Stimulated activated naive CD8-positive, alpha-beta T cell treated with anti-CD3 and anti-CD28 coated beads, Interleukin-15, Interleukin-2, amounts not matched to agents 100 U/mL and 50 U/mL, for 24 hours (primary cell): ENCODE results near the gene FGD5.
"Not testable (repeated sequence)": the region's sequence is repeated elsewhere in the genome, so short reads cannot be mapped to it uniquely, and the experiment has no call there.

Experiments used
- ATAC-seq: fragments of 150-1000 bp; cut with Tn5 transposase; one replicate; pipeline ENCODE4 v1.10.0; 2021
- DNase-seq: peaks from one replicate; pipeline ENCODE4 v3.0.0; 2021

FGD5 gene

DNA sequence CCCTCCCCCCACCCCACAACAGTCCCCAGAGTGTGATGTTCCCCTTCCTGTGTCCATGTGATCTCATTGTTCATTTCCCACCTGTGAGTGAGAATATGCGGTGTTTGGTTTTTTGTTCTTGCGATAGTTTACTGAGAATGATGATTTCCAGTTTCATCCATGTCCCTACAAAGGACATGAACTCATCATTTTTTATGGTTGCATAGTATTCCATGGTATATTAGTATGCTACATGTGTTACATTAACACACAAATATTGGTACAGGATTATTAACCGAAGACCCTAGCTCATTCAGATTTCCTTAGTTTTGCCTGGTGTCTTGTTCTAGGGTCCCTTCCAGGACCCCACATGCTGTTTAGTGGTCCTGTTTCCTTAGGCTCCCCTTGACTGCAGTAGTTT lies 84.7 kb downstream of the FGD5 start:
- DNase-seq, ATAC-seq: not testable (repeated sequence)

DNA sequence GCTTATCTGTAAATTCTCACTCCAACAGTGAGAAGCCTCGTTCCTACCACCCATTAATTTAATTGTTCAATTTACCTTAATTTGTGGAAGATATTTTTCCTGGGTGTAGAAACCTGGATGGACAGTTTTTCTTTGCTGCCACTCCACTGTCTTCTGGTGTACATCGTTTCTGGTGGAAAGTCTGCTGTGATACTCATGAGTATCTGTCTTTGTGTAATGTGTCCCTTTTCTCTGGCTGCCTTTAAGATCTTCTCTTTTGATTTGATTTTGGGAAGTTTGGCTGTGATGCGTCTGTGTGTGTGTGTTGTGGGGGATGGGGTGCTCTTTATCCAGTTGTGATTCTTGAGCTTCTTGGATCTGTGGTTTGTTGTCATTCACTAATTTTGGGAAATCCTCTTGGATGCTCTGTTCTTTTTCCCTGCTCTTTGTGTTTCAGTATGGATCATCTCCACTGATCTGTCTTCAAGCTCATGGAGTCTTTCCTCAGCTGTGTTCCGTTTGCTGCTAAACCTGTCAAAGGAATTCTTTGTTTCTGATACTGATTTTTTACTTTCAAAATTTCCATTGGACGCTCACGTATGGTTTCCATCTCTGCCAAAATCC lies 86.4 kb downstream of the FGD5 start:
- ATAC-seq (no peak), DNase-seq (no peak)

DNA sequence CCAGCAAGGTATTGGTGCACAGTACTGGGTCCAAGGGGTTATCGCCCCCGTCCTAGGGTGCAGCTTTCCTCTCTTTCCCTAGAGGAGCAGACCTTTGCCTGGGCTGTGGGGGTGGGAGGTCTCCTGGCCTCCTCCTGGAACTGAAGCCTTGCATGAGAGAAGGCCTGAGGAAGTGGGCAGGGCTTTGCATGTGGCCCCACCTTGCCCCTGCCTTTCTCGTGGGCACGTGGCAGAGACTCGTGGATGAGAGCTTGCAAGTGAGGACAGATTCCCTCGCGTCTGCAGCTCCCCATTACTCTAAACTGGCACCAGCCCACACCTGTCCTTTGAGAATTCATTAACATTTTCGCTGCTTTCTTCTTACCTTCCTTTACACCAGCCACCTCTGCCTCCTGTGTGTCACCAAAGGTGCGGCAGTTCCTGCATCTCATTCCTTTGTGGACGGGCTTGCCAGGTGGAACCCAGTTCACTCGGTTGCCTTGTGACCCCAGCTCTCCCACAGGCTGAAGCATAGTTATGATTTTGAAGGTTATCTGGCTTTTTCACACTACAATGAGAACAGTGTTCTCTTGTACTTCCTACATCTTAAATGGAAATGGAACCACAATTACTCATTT lies 87.7 kb downstream of the FGD5 start:
- DNase-seq, result no peak
- no peak for ATAC-seq

DNA sequence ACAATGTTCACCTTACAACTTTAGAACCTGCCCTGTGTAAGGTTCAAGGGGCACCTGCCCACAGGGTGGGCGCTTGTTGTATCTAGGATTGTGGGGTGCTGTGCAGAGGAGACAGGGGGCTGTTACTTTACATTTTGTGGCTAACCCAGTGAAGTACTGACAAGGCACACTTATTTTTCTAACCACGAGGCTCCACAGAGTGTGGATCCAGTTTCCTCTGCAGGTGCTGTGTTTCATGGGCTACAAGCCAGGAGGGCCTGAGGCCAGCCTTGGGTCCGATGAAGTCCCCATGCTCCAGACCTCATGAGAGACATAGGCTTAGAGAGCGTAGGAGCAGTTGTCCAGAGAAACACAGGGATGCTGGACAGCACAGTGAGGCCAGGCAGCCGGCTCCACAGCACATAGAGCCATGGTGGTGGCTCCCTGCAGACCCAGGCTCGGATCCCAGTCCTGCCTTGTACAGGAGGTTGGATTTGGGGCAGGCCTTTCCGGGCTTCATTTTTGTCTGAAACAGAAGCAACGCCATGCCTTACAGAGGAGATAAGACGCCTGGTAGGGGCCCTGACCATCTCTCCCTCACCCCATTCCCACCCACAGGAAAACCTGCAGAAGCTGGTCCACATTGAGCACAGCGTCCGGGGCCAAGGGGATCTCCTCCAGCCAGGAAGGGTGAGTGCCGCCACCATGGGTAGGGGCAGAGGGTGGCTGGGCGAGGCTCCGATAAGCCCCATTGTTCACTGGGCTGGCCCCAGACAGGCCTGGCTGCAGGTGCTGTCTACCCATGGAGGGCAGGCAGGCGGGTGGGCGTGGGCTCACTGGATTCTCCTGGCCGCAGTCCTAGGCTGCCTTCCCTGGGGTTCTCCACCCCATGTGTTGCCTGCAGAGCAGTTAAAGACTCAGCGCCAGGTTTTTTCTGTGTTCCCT lies 88.5 kb downstream of the FGD5 start:
- ATAC-seq (no peak), DNase-seq (no peak)

- DNase-seq, result no peak
- ATAC-seq, result no peak
Observed at GRCh38 chr3:14909250-14909649, 90.5 kb downstream of the FGD5 start.

DNA sequence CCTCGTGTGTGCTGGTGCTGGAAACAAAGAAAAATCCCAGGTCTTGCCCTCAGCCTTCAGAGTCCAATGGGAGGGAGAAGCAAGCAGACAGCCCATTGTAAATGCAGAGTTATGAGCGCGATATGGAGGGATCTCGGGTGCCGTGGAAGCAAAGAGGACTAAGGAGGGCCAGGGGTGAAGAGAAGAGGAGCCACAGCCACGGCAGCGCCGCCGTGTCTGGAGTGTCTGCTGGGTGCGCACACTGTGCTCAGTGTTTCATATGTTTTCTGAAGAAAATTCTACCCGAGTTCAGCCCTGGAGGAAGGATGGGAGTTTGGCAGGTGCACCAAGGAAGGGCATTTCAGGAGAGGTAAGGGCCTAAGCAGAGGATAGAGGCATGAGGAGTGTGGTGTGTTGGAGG lies 92.9 kb downstream of the FGD5 start:
- ATAC-seq (peak; percentile 17), DNase-seq (no peak)

DNA sequence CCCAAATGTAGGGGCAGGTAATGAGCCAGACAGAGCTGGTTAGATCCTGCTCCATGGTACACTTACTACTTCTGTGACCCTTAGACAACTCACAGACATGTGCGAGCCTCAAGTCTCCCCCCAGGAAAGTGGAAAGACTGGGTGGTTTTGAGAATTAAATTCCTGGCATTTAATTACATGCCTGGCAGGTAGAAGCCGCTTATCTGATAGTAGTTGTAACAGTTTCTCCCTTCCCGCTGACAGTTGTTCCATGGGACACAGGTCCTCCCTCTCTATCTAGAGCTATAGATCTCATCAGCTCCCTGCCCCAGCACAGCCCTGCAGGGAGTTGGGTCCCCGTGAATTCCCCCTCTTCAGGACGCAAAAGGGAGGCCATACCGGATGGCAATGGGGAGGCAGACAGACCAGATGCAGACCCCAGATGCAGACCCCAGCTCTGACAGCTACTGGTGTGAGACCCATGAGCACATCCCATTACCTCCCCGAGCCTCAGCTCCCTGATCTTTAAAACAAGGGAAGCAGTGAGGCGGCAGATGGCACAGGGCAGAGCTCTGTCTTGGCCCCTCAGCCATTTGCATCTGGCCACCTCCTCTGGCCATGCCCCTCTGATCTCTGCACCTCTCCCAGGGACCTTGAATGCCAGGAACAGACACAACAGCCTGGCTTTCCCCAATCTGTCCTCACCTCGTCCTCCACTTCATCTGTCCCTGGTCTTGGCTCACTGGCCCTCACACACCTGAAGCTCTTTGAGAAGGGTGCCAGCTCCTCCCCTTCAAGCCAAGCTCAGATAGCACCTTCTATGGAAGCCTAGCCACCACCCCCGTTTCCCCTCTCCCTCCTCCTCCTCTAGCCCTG lies 94.5 kb downstream of the FGD5 start:
- DNase-seq (no peak), ATAC-seq (no peak)

DNA sequence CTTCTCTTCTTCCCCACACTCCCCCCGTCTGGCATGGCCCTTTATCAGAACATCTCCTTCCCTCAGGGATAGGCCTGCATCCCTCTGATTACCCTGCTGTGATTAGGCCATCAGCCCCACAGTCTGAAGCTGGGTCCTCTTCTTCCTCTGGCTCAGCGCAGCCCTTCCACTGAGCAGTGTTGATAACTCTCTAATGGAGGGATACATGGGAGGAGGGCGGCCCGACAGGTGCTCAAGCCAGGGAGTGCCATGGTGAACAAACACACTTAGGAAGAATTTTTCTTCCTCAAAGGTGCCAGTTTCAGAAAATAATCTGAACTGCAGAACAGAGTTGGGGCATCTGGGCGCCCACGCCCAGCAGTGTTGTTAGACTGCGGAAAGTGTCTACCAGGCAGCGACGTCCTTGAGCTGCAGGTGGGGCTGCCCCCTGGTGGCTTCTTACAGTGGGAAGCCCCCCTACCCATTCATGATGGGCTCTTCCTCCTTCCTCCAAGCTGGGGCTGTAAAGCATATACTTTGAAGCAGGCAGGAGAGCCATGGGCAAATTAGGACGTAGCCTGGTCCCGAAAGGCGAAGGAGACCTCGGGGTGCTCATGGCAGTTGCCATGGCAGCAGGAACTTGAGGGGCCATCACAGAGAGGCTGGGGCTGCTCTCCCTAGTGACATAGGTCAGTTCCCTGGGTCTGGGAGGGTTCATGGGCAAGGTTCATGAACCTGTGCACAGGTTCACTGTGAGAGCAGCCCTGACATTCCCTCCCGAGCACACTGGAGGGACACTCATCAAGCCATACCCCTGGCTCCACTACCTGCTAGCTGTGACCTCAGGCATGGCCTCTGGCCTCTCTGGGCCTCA lies 95.4 kb downstream of the FGD5 start:
- ATAC-seq (no peak), DNase-seq (no peak)

DNA sequence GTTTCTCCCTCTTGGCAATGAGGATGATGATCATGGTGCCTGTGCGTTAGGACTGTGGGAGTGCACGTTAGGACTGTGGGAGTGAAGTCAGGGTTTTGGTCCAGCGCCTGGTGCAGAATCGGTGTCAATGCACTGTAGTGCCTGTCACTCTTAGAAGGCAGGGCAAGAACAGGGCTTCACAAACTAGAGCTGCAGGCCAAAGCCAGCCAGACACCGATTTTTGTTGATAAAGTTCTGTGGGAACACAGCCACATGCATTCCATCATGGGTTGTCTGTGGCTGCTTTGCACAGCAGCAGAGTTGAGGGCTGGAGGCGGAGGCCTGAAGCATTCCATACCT lies 96.0 kb downstream of the FGD5 start:
- ATAC-seq (no peak), DNase-seq (no peak)

DNA sequence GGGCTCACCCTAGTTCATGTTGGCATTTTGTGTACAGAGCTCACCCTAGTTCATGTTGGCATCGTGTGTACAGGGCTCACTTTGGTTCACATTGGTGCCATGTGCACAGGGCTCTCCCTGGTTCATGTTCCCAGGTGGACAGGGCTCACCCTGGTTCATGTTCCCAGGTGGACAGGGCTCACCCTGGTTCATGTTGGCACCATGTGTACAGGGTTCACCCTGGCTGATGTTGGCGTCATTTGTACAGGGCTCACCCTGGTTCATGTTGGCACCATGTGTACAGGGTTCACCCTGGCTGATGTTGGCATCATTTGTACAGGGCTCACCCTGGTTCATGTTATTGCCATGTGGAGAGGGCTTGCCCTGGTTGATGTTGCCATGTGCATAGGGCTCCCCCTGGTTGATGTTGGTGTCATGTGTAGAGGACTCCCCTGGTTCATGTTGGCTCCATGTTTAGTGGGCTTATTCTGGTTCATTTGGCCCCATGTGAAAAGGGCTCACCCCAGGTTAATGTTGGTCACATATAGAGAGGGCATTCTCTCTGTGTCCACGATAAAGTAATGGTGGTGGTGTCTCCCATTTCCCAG lies 97.0 kb downstream of the FGD5 start:
- DNase-seq (no peak), ATAC-seq (no peak)

DNA sequence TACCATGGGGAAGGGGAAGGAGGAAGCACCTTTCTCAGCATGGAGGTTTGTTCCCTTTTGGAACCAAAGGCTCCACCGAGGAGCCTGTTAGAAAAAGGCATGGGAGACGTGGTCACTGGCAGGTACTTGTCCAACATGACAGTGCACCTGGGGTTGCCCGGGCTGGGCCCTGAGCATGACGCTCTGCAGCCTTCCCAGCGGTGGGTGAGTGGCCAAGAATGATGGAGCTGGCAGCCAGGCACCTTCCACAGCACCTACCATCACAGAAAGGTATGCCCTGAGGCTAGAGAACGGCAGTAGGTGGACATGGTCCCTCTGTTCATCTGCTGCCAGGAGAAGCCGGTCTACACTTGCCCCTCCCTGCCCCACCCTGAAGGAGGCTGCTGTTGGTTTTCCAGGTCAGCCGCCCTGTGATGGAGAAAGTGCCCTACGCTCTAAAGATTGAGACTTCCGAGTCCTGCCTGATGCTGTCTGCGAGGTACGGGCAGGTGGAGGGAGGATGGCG lies 99.6 kb downstream of the FGD5 start:
- no peak for DNase-seq
- no peak for ATAC-seq

- no peak for DNase-seq
- no peak for ATAC-seq
Observed at GRCh38 chr3:14920536-14920935, 101.8 kb downstream of the FGD5 start.

DNA sequence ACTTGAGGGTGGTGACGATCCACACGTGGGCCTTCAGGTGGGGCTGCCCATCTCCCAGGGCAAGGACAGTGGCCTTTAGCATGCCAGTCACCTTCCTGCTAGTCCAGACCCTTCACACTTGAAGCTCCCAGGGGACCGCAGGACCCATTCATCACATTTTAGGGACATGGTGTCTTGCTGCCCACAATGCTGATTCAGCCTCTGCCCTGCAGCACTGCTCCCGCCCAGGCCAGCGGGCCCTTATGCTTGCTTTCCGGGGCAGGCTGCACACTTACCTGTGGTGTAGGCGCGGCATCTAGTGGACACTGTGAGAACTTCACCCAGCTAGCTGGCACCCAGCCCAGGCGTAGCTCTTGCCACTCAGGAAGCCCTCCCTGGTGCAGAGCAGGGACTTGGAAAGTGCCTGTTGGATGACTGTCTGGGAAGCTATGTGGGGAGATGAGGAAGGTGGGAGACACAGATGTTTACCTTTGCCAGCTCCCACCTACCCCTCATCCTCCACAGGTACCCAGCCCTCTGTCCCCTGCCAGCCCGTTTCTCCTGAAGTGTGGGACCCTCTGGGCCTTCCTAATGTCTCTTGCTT lies 102.4 kb downstream of the FGD5 start:
- peak; percentile 83 for DNase-seq
- ATAC-seq, result peak; percentile 94

GRCh38 chr3:14921811-14922705 lies 103.3 kb downstream of the FGD5 start:
- ATAC-seq (no peak), DNase-seq (no peak)

GRCh38 chr3:14922863-14923262 lies 104.1 kb downstream of the FGD5 start:
- ATAC-seq (no peak), DNase-seq (no peak)

GRCh38 chr3:14923476-14923875 lies 104.7 kb downstream of the FGD5 start:
- no peak for ATAC-seq
- no peak for DNase-seq

DNA sequence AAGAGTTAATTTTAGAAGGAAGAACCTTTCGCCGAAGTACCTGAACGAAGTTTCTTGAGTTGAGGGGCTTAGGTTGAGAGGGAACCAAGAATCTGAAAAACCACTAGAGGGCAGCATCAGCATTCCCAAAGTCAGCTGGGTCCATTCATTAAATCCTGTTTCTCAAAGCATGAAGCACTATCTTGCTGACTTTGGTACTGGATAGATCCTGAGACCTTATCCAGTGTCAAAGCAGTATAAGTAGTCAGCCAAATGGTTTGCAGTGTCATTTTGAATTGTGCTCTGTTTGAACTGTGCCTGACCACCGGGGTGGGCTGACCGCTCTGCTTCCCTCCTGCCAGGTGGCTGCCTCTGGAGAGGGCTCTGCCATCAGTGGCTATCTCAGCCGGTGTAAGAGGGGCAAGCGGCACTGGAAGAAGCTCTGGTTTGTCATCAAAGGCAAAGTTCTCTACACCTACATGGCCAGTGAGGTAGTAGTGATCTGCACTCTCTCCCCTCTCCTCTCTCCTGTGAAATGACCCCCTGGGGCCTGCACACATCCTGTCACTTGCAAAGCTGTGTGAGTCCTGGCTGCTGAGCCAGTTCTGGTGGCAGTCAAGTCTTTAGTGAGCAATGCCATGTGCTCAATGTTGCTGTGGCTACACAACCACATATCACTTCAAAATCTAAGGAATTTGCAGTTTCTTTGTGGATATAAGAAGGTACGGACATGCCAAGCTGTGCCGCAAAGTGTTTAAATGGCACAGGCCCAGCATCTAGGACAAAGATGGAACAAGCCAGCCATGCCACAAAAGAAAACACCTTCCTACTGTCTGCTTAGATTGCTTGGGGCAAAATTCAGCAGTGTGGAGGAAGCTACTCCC lies 107.2 kb downstream of the FGD5 start:
- no peak for ATAC-seq
- peak; percentile 34 for DNase-seq

GRCh38 chr3:14926592-14926991 lies 107.8 kb downstream of the FGD5 start:
- no peak for ATAC-seq
- no peak for DNase-seq

GRCh38 chr3:14927308-14927707 lies 108.5 kb downstream of the FGD5 start:
- DNase-seq (no peak), ATAC-seq (no peak)
